Neural cell (in vitro differentiated cells): ENCODE data around the gene LHX2. TPM values are rescaled to one million over a fixed set of nuclear protein-coding genes. Genes with fewer than 3 reads are reported as not detected.

Experiments
- H2AFZ ChIP-seq: fragments of 200-600, 300-800 bp; sonication (generic), shearing (Covaris generic); 2 replicates; pipeline ENCODE4 v1.6.0; 2014; ENCODE audit warnings: low read depth, mild to moderate bottlenecking, antibody characterized with exemption, low read length, moderate library complexity
- H3F3A ChIP-seq: fragments of 200-600 bp; shearing (Covaris generic); 2 replicates; pipeline ENCODE4 v1.6.1; 2016; ENCODE audit warnings: mild to moderate bottlenecking, moderate library complexity, mixed read lengths, antibody characterized with exemption, low read length; ENCODE audit not compliant: insufficient read depth, poor library complexity, severe bottlenecking
- H3K27ac ChIP-seq: fragments of 200-600, 300-800 bp; sonication (generic), shearing (Covaris generic); 2 replicates; pipeline ENCODE4 v1.5.1; 2014; ENCODE audit warnings: mild to moderate bottlenecking, low read length, moderate library complexity
- H3K27me3 ChIP-seq: fragments of 300-800, 200-600 bp; sonication (generic), shearing (Covaris generic); 2 replicates; pipeline ENCODE4 v1.6.0; 2014; ENCODE audit warnings: mild to moderate bottlenecking, low read depth, low read length, moderate library complexity; ENCODE audit not compliant: insufficient read depth
- H3K36me3 ChIP-seq: fragments of 300-800, 200-600 bp; sonication (generic), shearing (Covaris generic); 2 replicates; pipeline ENCODE4 v1.5.1; 2014; ENCODE audit warnings: mild to moderate bottlenecking, antibody characterized with exemption, low read length, moderate library complexity; ENCODE audit not compliant: insufficient read depth
- H3K4me2 ChIP-seq: fragments of 300-800, 200-600 bp; sonication (generic), shearing (Covaris generic); 2 replicates; pipeline ENCODE4 v1.6.0; 2014; ENCODE audit warnings: mild to moderate bottlenecking, low read length
- H3K4me3 ChIP-seq: fragments of 300-800, 200-600 bp; sonication (generic), shearing (Covaris generic); 2 replicates; pipeline ENCODE4 v1.5.1; 2014; ENCODE audit warnings: mild to moderate bottlenecking, low read length, moderate library complexity
- H3K79me2 ChIP-seq: fragments of 200-600 bp; shearing (Covaris generic); replicated peaks from 2 replicates; pipeline ENCODE4 v1.6.0; 2014; ENCODE audit warnings: mild to moderate bottlenecking, low read length, moderate library complexity; ENCODE audit not compliant: insufficient read depth
- H3K9ac ChIP-seq: fragments of 300-800, 200-600 bp; sonication (generic), shearing (Covaris generic); 2 replicates; pipeline ENCODE4 v1.6.1; 2016; ENCODE audit warnings: mild to moderate bottlenecking, low read length, mixed read lengths
- H3K9me2 ChIP-seq: fragments of 200-600 bp; shearing (Covaris generic); 2 replicates; pipeline ENCODE4 v1.6.1; 2016; ENCODE audit warnings: mild to moderate bottlenecking, low read length, mixed read lengths; ENCODE audit not compliant: insufficient read depth
- H3K9me3 ChIP-seq: fragments of 200-600, 300-800 bp; sonication (generic), shearing (Covaris generic); 2 replicates; pipeline ENCODE4 v1.6.1; 2016; ENCODE audit warnings: mild to moderate bottlenecking, mixed run types, low read length, moderate library complexity, mixed read lengths
- H4K20me1 ChIP-seq: fragments of 200-600 bp; shearing (Covaris generic); 2 replicates; pipeline ENCODE4 v1.6.1; 2016; ENCODE audit warnings: mild to moderate bottlenecking, mixed run types; ENCODE audit not compliant: insufficient read depth
- CTCF ChIP-seq: fragments of 450-650 bp; IDR thresholded peaks from 2 replicates; pipeline ENCODE4 v1.5.1; 2014; ENCODE audit warnings: antibody characterized with exemption, mild to moderate bottlenecking, moderate library complexity; ENCODE audit not compliant: poor library complexity, severe bottlenecking
- EP300 ChIP-seq: fragments of 450-650 bp; conservative IDR thresholded peaks from 2 replicates; pipeline ENCODE4 v1.6.1; 2014; ENCODE audit warnings: antibody characterized with exemption, mild to moderate bottlenecking, moderate library complexity; ENCODE audit not compliant: poor library complexity, severe bottlenecking
- EZH2 ChIP-seq: fragments of 200-600, 300-800 bp; shearing (Covaris generic), sonication (generic); IDR thresholded peaks from 2 replicates; pipeline ENCODE4 v1.6.1; 2014; ENCODE audit warnings: antibody characterized with exemption, low read length, borderline replicate concordance, mild to moderate bottlenecking; ENCODE audit not compliant: insufficient read depth, poor library complexity, severe bottlenecking
- MXI1 ChIP-seq: fragments of 450-650 bp; conservative IDR thresholded peaks from 2 replicates; pipeline ENCODE4 v1.6.1; 2014; ENCODE audit warnings: antibody characterized with exemption, mild to moderate bottlenecking; ENCODE audit not compliant: poor library complexity, severe bottlenecking
- RAD21 ChIP-seq: fragments of 450-650 bp; conservative IDR thresholded peaks from 2 replicates; pipeline ENCODE4 v1.6.1; 2014; ENCODE audit warnings: antibody characterized with exemption, mild to moderate bottlenecking, moderate library complexity
- REST ChIP-seq: IDR thresholded peaks from 2 replicates; pipeline ENCODE4 v1.6.1; 2012; ENCODE audit warnings: borderline replicate concordance
- SMC3 ChIP-seq: fragments of 450-650 bp; conservative IDR thresholded peaks from 2 replicates; pipeline ENCODE4 v1.6.1; 2014; ENCODE audit warnings: antibody characterized with exemption, mild to moderate bottlenecking, moderate library complexity; ENCODE audit not compliant: poor library complexity
- polyA plus RNA-seq: library from polyadenylated mRNA; depleted of rRNA; stranded (reverse); fragments of >200 nt; gene quantifications from 2 replicates; pipeline ENCODE4 v1.2.3, GENCODE V29; 2014

LHX2 gene
- polyA plus RNA-seq, 1 donor from 2014 or later = 3.6 TPM

GRCh38 chr9:124009531-124010217 is 1.9 kb upstream of the LHX2 start:
- TF ChIP-seq REST (no peak), EP300 (no peak), SMC3 (no peak), RAD21 (no peak), CTCF (no peak), EZH2 (no peak)
- H3F3A ChIP-seq = peaks cover 12% of the 10 kb centered on the region
- H3K4me2 ChIP-seq = no peak overlapping the region
- H3K79me2 ChIP-seq = peaks cover 69% of the 10 kb centered on the region
- H3K36me3 ChIP-seq = no peaks in the 10 kb centered on the region
- peak overlapping the region; percentile 69 for H3K4me3 ChIP-seq
- H3K9me3 ChIP-seq = no peaks in the 10 kb centered on the region
- H3K9ac ChIP-seq = no peak overlapping the region
- H4K20me1 ChIP-seq = no peaks in the 10 kb centered on the region
- no peaks in the 10 kb centered on the region for H3K9me2 ChIP-seq
- H2AFZ ChIP-seq = no peak overlapping the region
- H3K27ac ChIP-seq = no peak overlapping the region
- H3K27me3 ChIP-seq = peaks cover 87% of the 10 kb centered on the region

- H3K4me2 ChIP-seq = no peak overlapping the region
- H3K27ac ChIP-seq = peak overlapping the region; percentile 42
- no peaks in the 10 kb centered on the region for H3K36me3 ChIP-seq
- peaks cover 69% of the 10 kb centered on the region for H3K79me2 ChIP-seq
- H2AFZ ChIP-seq = no peak overlapping the region
- H4K20me1 ChIP-seq = no peaks in the 10 kb centered on the region
- H3K9me2 ChIP-seq = no peaks in the 10 kb centered on the region
- TF ChIP-seq EZH2 = no peak
- TF ChIP-seq RAD21 = no peak
- no peak for TF ChIP-seq MXI1
- no peak for TF ChIP-seq REST
- H3K4me3 ChIP-seq = peak overlapping the region; percentile 79
- H3K9ac ChIP-seq = peak overlapping the region; percentile 67
- H3K27me3 ChIP-seq = peaks cover 87% of the 10 kb centered on the region
- no peaks in the 10 kb centered on the region for H3K9me3 ChIP-seq
- H3F3A ChIP-seq = peaks cover 12% of the 10 kb centered on the region
Measured at GRCh38 chr9:124010303-124010664, 1.3 kb upstream of the LHX2 start.
